Ovary (tissue), 9 donors: ENCODE data around the gene UQCC5. TPM values are rescaled to one million over a fixed set of nuclear protein-coding genes. Genes with fewer than 3 reads are reported as not detected.
A peak's percentile ranks its signal among the peaks of the same experiment; 100 is the strongest.

ENCODE experiments used
- DNase-seq, 5 donors: peaks; one replicate each; pipeline ENCODE4 v3.0.0-alpha.2; 2019 to 2020
- H3K27ac ChIP-seq, 2 donors: fragments of 200-600 bp; one replicate each; pipeline versions ENCODE4 v1.5.1 to v1.8.0; 2019 to 2022
- H3K27me3 ChIP-seq: fragments of 200-600 bp; one replicate; pipeline ENCODE4 v1.8.0; 2022
- H3K36me3 ChIP-seq: fragments of 200-600 bp; sonication (generic); one replicate; pipeline ENCODE4 v1.5.1; 2019
- H3K4me1 ChIP-seq: one replicate; pipeline ENCODE4 v1.8.1; 2013; ENCODE audit warnings: mild to moderate bottlenecking, moderate library complexity; ENCODE audit not compliant: insufficient read depth
- H3K4me3 ChIP-seq: fragments of 200-600 bp; sonication (generic); one replicate; pipeline ENCODE4 v1.5.1; 2017
- H3K9me3 ChIP-seq, 2 donors: fragments of 200-600 bp in 1 of 2; sonication (generic) in 1 of 2; one replicate each; pipeline versions ENCODE4 v1.5.1 to v1.8.1; 2013 to 2019; ENCODE audit warnings: mild to moderate bottlenecking in 1 of 2, moderate library complexity in 1 of 2
- EP300 ChIP-seq: sonication (generic); formaldehyde crosslinking; IDR thresholded peaks from one replicate; pipeline ENCODE4 v1.6.1; 2017; ENCODE audit warnings: antibody characterized with exemption
- POLR2A ChIP-seq: fragments of 450-650 bp; IDR thresholded peaks from one replicate; pipeline ENCODE4 v1.6.1; 2017; ENCODE audit warnings: antibody characterized with exemption, mild to moderate bottlenecking, moderate library complexity
- WGBS, 3 donors: extraction: QIAGEN DNeasy Blood & Tissue Kit in 1 of 3; methylation state at CpG; one replicate each; pipeline versions ENCODE4 v1.1.5 to v1.1.7; 2013 to 2017; 5-methylcytosine and 5-hydroxymethylcytosine counted together
- intact Hi-C, 4 donors: fragments of 100-400 bp; cut with DNase I; formaldehyde crosslinking; loops; one replicate each; pipeline versions ENCODE4 v1.11.0 to v1.15.1; 2022 to 2023
- polyA plus RNA-seq, 2 donors: library from polyadenylated mRNA; stranded (reverse); fragments of 200-250 nt in 1 of 2; fragments of 350-450 nt in 1 of 2; fragmentation: Illumina TruSeq in 1 of 2; extraction: RNeasy Lipid Tissue Mini Kit (QIAGEN cat#74804) in 1 of 2; gene quantifications; one replicate each; pipeline ENCODE4 v1.2.3, GENCODE V29; 2013 to 2014
- total RNA-seq, 7 donors: library from RNA; depleted of rRNA in 2 of 7; stranded (reverse); fragments of >200 nt in 2 of 7; fragmentation: NEBNext Ultra II Directional in 3 of 7; extraction: Animal tissue kit (Norgen Biotek cat#: 25700) in 3 of 7; gene quantifications; one replicate each; pipeline versions ENCODE4 v1.1.0 to v1.2.4, GENCODE V29; 2016 to 2023
- TF ChIP-seq, protein P1 (sequence below), 3 donors: fragments of 450-650 bp in 2 of 3; fragments of 200-600 bp in 1 of 3; IDR thresholded peaks; one replicate each; pipeline versions ENCODE4 v1.5.1 to v1.8.0; 2016 to 2022; ENCODE audit warnings: antibody characterized with exemption in 3 of 3, mild to moderate bottlenecking in 1 of 3
- donor health status: DM: no; HTN: no; CAD: no; lungs with moderate emphysema.
- donor health status: DM: no; HTN: no; CAD: no.
- donor health status: Bipolar disorder and iron deficiency.
- donor health status: DM: yes; HTN: yes; CAD: no.
- donor health status: DM: no; HTN: no; CAD: no.
- donor health status: DM: yes; HTN: yes; CAD: no.

Gene UQCC5
- total and polyA plus RNA-seq, 9 donors, result 1.4 to 53.0 (median 27.4) TPM

DNA sequence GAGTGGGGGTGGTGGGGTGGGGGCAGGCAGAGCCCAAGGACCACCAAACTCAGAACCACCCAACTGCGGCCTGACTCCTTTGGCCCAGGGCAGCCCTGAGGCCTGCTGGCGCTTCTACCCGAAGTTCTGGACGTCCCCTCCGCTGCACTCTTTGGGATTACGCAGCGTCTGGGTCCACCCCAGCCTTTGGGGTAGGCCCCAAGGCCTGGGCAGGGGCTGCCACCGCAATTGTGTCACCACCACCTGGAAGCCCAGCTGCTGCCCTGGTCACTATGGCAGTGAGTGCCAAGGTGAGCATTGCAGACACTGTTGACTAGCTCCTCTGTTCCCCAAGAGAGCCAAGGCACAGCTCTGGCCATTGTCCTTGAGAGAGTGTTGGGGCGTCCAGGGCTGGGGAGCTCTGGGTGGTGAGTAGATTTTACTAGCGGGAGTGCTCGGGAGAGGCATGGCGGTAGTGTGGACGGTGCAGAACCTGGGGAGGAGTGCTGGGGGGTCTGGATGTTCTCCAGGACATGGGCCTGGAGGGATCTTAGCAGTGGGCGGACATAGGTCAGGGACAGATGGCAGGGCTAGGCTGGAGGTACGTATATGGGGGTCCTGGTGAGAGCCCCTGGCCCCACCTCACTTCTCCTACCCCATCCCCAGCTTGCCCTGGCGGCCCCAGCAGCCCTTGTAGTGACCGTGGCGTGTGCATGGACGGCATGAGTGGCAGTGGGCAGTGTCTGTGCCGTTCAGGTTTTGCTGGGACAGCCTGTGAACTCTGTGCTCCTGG is 15.5 kb upstream of the UQCC5 start:
- Histone ChIP-seq H3K36me3 (no peaks in the 10 kb centered on the region), H3K27ac (no peak overlapping the region), H3K4me1 (peaks cover 7% of the 10 kb centered on the region), H3K9me3 (no peaks in the 10 kb centered on the region), H3K27me3 (no peaks in the 10 kb centered on the region), H3K4me3 (no peak overlapping the region)
- WGBS, 3 donors, result 88 to 93% (median 90%) methylated on average over 20 of the region's 20 CpGs
- no peak for DNase-seq
- intact Hi-C loops, result no loop called here
- TF ChIP-seq POLR2A, result no peak
- TF ChIP-seq, protein P1, sequence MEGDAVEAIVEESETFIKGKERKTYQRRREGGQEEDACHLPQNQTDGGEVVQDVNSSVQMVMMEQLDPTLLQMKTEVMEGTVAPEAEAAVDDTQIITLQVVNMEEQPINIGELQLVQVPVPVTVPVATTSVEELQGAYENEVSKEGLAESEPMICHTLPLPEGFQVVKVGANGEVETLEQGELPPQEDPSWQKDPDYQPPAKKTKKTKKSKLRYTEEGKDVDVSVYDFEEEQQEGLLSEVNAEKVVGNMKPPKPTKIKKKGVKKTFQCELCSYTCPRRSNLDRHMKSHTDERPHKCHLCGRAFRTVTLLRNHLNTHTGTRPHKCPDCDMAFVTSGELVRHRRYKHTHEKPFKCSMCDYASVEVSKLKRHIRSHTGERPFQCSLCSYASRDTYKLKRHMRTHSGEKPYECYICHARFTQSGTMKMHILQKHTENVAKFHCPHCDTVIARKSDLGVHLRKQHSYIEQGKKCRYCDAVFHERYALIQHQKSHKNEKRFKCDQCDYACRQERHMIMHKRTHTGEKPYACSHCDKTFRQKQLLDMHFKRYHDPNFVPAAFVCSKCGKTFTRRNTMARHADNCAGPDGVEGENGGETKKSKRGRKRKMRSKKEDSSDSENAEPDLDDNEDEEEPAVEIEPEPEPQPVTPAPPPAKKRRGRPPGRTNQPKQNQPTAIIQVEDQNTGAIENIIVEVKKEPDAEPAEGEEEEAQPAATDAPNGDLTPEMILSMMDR (IDR thresholded peaks at IDR 0.05), result no peak
- TF ChIP-seq EP300, result no peak

GRCh38 chr3:52521488-52521824 is 14.9 kb upstream of the UQCC5 start:
- H3K27me3 ChIP-seq, result no peaks in the 10 kb centered on the region
- no peaks in the 10 kb centered on the region for H3K9me3 ChIP-seq
- no peak overlapping the region for H3K27ac ChIP-seq
- H3K4me3 ChIP-seq, result no peak overlapping the region
- H3K36me3 ChIP-seq, result no peaks in the 10 kb centered on the region
- intact Hi-C loops, result no loop called here
- TF ChIP-seq EP300, result no peak
- TF ChIP-seq POLR2A, result no peak
- DNase-seq, result no peak
- WGBS, 3 donors, result 86 to 90% (median 87%) methylated on average over 6 to 8 of the region's 8 CpGs
- peaks cover 7% of the 10 kb centered on the region for H3K4me1 ChIP-seq

DNA sequence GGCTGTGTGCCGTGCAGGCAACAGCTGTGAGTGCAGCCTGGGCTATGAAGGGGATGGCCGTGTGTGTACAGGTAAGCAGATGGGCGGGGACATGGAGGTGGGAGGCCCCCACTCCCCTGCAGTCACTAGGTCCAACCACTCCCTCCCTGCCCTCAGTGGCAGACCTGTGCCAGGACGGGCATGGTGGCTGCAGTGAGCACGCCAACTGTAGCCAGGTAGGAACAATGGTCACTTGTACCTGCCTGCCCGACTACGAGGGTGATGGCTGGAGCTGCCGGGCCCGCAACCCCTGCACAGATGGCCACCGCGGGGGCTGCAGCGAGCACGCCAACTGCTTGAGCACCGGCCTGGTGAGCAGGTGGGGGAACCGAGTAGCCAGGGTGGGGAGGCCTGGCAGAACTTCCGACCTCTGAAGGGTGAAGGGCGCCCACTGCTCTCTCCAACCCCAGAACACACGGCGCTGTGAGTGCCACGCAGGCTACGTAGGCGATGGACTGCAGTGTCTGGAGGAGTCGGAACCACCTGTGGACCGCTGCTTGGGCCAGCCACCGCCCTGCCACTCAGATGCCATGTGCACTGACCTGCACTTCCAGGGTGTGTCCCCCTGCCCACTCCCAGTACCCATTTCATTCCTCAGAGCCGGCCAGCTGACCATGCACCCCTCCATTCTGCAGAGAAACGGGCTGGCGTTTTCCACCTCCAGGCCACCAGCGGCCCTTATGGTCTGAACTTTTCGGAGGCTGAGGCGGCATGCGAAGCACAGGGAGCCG is 14.3 kb upstream of the UQCC5 start:
- 91 to 95% (median 91%) methylated on average over 23 to 33 of the region's 33 CpGs for WGBS, 3 donors
- Histone ChIP-seq H3K36me3 (no peaks in the 10 kb centered on the region), H3K27me3 (no peaks in the 10 kb centered on the region), H3K27ac (no peak overlapping the region), H3K4me3 (no peak overlapping the region), H3K4me1 (peaks cover 9% of the 10 kb centered on the region), H3K9me3 (no peaks in the 10 kb centered on the region)
- intact Hi-C loops, result no loop called here
- DNase-seq, result peak in 1 of 5 donors; percentile 19
- TF ChIP-seq EP300 (no peak), POLR2A (no peak)
- TF ChIP-seq, protein P1 (IDR thresholded peaks at IDR 0.05), result no peak

GRCh38 chr3:52522651-52523251 is 13.7 kb upstream of the UQCC5 start:
- WGBS, 3 donors, result 88 to 90% (median 88%) methylated on average over 14 of the region's 14 CpGs
- no peaks in the 10 kb centered on the region for H3K36me3 ChIP-seq

More at GRCh38 chr3:52522651-52523251, 13.7 kb upstream of the UQCC5 start:
- no peaks in the 10 kb centered on the region for H3K27me3 ChIP-seq
- no peak for TF ChIP-seq EP300
- no peak for TF ChIP-seq POLR2A
- TF ChIP-seq, protein P1 (IDR thresholded peaks at IDR 0.05), result no peak
- peaks cover 11% of the 10 kb centered on the region for H3K4me1 ChIP-seq
- no peak overlapping the region for H3K4me3 ChIP-seq
- peak in 2 of 5 donors; percentile 18 to 28 for DNase-seq
- no peak overlapping the region for H3K27ac ChIP-seq
- intact Hi-C loops, result no loop called here
- no peaks in the 10 kb centered on the region for H3K9me3 ChIP-seq
